HG03521 (cell line): ENCODE results near the gene OXTR.

Source experiments
- ATAC-seq: cut with Tn5 transposase; IDR thresholded peaks from one replicate; pipeline ENCODE4 v1.9.1; 2021; ENCODE audit warnings: mild to moderate bottlenecking, moderate library complexity; ENCODE audit not compliant: unreplicated experiment

The OXTR gene

GRCh38 chr3:8767667-8768363 is 1.6 kb downstream of the OXTR start:
- peak; percentile 53 for ATAC-seq

- ATAC-seq, result no peak
These were observed 2.2 kb downstream of the OXTR start for GRCh38 chr3:8767256-8767666.

- ATAC-seq, result no peak
These were observed 3.3 kb downstream of the OXTR start for GRCh38 chr3:8766148-8766547.

GRCh38 chr3:8765528-8765927 is 3.9 kb downstream of the OXTR start:
- no peak for ATAC-seq

GRCh38 chr3:8764528-8764927 is 4.9 kb downstream of the OXTR start:
- no peak for ATAC-seq

- no peak for ATAC-seq
These were observed 6.6 kb downstream of the OXTR start for GRCh38 chr3:8762607-8763377.

GRCh38 chr3:8761866-8762265 is 7.5 kb downstream of the OXTR start:
- ATAC-seq, result no peak

GRCh38 chr3:8760506-8760905 is 8.9 kb downstream of the OXTR start:
- no peak for ATAC-seq

GRCh38 chr3:8760091-8760490 is 9.3 kb downstream of the OXTR start:
- no peak for ATAC-seq

- ATAC-seq, result no peak
These were observed 10.2 kb downstream of the OXTR start for GRCh38 chr3:8759038-8759707.

GRCh38 chr3:8757551-8758518 is 11.6 kb downstream of the OXTR start:
- no peak for ATAC-seq

- no peak for ATAC-seq
These were observed 12.7 kb downstream of the OXTR start for GRCh38 chr3:8756671-8757070.

GRCh38 chr3:8755564-8756237 is 13.7 kb downstream of the OXTR start:
- ATAC-seq, result no peak

- ATAC-seq, result no peak
These were observed 14.3 kb downstream of the OXTR start for GRCh38 chr3:8755097-8755496.

GRCh38 chr3:8752832-8753231 is 16.6 kb downstream of the OXTR start:
- no peak for ATAC-seq

- ATAC-seq, result no peak
These were observed 20.1 kb downstream of the OXTR start for GRCh38 chr3:8749316-8749715.

GRCh38 chr3:8746780-8747345 is 22.6 kb downstream of the OXTR start:
- no peak for ATAC-seq

GRCh38 chr3:8745619-8746370 is 23.6 kb downstream of the OXTR start:
- no peak for ATAC-seq

- no peak for ATAC-seq
These were observed 25.5 kb downstream of the OXTR start for GRCh38 chr3:8743911-8744310.
